Subcutaneous abdominal adipose tissue (tissue), 5 donors: Measurements from ENCODE around the gene ARHGEF25.

ENCODE experiments used
- H3K27ac ChIP-seq: one replicate; pipeline ENCODE4 v1.7.0; 2013; ENCODE audit warnings: low read depth, mild to moderate bottlenecking, inconsistent platforms, low read length, moderate library complexity
- H3K27me3 ChIP-seq, 5 donors: one replicate each; pipeline ENCODE4 v1.7.0; 2013; ENCODE audit warnings: low read length in 5 of 5, inconsistent platforms in 1 of 5; ENCODE audit not compliant: control insufficient read depth in 5 of 5, insufficient read depth in 4 of 5
- H3K36me3 ChIP-seq, 5 donors: one replicate each; pipeline ENCODE4 v1.7.0; 2013; ENCODE audit warnings: low read length in 5 of 5; ENCODE audit not compliant: control insufficient read depth in 5 of 5, insufficient read depth in 5 of 5
- H3K4me1 ChIP-seq, 5 donors: one replicate each; pipeline ENCODE4 v1.7.0; 2013; ENCODE audit warnings: low read length in 5 of 5, mild to moderate bottlenecking in 3 of 5, moderate library complexity in 1 of 5; ENCODE audit not compliant: control insufficient read depth in 5 of 5, insufficient read depth in 5 of 5
- H3K4me3 ChIP-seq, 5 donors: one replicate each; pipeline ENCODE4 v1.7.0; 2013; ENCODE audit warnings: low read length in 5 of 5, low read depth in 1 of 5
- H3K9ac ChIP-seq, 5 donors: one replicate each; pipeline ENCODE4 v1.7.0; 2013; ENCODE audit warnings: low read length in 5 of 5, mild to moderate bottlenecking in 4 of 5, moderate library complexity in 3 of 5
- H3K9me3 ChIP-seq, 5 donors: one replicate each; pipeline ENCODE4 v1.7.0; 2013; ENCODE audit warnings: low read length in 5 of 5; ENCODE audit not compliant: control insufficient read depth in 5 of 5
- donor health status: healthy.
- donor health status: healthy.
- donor health status: healthy.
- donor health status: healthy.
- donor health status: healthy.

Gene ARHGEF25

DNA sequence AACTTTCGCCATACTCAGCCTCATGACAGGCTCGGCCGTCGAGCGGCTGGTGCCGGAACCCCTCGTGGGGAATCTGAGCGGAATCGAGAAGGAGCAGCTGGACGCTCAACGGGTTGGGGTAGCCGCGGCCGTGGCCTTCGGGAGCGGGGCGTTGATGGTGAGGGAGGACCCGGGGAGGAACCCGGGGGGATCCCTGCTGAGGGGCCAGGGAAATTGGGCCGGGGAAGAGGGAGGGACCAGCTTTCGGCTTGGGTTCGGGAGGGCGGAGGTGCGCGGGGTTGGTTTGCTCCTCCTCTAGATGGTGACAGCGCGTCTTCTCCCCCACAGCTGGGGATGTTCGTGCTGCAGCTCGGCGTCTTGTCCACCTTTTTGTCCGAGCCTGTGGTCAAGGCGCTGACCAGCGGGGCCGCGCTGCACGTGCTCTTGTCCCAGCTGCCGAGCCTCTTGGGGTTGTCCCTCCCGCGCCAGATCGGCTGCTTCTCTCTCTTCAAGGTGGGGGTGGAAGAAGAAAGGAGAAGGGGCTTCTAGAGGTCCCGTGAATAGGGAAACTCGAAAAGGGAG is 9.8 kb downstream of the ARHGEF25 start:
- Histone ChIP-seq H3K9ac (peak overlapping the region in 2 of 5 donors; percentile 47 to 48), H3K36me3 (peaks cover 0 to 4% (median 1%) of the 10 kb centered on the region in 5 donors), H3K27me3 (peaks cover 63 to 78% (median 75%) of the 10 kb centered on the region in 5 donors), H3K4me3 (peak overlapping the region; percentile 47 to 68 (median 58)), H3K4me1 (peaks cover 2 to 24% (median 21%) of the 10 kb centered on the region in 5 donors), H3K27ac (no peak overlapping the region), H3K9me3 (no peaks in the 10 kb centered on the region)

DNA sequence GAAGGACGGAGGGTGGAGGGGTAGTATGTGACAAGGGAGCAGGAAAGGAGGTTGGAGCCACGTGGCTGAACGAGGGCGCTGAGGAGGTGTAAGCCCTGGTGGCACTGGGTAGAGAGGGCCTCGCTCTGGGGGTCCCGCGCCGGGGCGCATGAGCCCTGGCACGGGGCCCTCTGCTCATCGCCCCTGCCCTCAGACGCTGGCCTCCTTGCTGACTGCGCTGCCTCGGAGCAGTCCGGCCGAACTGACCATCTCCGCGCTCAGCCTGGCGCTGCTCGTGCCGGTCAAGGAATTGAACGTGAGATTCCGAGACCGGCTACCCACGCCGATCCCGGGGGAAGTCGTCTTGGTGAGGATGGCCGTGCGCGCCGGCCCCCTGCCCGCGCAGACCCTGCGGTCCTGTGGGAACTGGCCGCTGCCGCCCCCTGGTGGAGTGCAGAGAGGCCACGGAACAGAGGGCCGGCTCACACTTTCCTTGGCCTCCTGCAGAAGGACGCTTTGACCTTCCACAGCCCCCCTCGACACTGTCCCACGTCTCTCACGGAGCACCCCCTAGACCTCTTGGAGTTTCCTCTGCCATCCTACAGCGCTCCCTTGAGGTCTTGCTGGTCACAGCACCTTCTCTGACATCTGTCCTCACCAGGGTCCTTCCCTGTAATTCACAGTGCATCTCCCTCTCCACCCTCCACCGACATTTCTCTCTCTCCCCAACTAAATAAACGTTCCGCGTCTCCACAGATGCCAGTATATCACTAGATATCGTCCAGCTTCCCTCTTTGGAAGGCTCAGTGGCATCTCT is 10.5 kb downstream of the ARHGEF25 start:
- peak overlapping the region in 2 of 5 donors; percentile 47 to 48 for H3K9ac ChIP-seq
- peaks cover 2 to 24% (median 21%) of the 10 kb centered on the region in 5 donors for H3K4me1 ChIP-seq
- H3K27ac ChIP-seq: no peak overlapping the region
- peak overlapping the region; percentile 47 to 68 (median 58) for H3K4me3 ChIP-seq
- peaks cover 63 to 82% (median 77%) of the 10 kb centered on the region in 5 donors for H3K27me3 ChIP-seq
- H3K9me3 ChIP-seq: no peaks in the 10 kb centered on the region
- H3K36me3 ChIP-seq: no peaks in the 10 kb centered on the region

DNA sequence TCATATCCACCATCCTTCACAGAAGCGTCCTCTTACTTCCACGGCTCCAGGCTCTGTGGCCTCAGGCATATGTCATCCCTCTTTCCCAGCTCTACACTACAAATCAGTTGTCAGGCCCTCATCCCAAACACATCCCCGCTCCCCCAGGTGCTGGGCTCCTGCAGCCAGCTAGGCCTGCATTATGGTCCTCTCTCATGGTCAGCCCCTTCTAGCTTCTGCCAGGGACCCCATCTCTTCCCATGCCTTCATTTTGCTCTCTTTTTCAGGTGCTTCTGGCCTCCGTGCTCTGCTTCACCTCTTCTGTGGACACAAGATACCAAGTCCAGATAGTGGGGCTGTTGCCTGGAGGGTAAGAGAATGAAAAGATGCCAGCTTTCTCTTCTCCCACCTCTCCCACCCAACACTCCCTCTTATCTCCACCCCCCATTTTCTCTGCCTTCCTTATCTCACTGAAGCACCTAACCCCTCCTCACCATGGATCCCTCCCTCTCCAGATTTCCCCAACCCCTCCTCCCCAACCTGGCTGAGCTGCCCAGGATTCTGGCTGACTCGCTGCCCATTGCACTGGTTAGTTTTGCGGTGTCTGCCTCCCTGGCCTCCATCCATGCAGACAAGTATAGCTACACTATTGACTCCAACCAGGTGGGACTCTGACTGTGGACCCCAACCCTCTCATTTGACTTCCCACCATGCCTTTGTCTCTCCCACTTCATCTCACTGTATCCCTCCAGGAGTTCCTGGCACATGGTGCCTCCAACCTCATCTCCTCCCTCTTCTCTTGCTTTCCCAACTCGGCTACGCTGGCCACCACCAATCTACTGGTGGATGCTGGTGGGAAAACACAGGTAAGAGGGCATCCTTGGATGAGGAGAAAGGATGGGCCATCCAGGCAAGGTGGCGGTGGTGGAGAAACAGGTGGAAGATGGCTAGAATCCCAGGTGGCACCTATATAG is 11.3 kb downstream of the ARHGEF25 start:
- peaks cover 2 to 26% (median 24%) of the 10 kb centered on the region in 5 donors for H3K4me1 ChIP-seq
- no peak overlapping the region for H3K27ac ChIP-seq
- H3K9ac ChIP-seq: no peak overlapping the region
- H3K27me3 ChIP-seq: peaks cover 63 to 84% (median 79%) of the 10 kb centered on the region in 5 donors
- H3K36me3 ChIP-seq: no peaks in the 10 kb centered on the region
- no peak overlapping the region for H3K4me3 ChIP-seq
- no peaks in the 10 kb centered on the region for H3K9me3 ChIP-seq

DNA sequence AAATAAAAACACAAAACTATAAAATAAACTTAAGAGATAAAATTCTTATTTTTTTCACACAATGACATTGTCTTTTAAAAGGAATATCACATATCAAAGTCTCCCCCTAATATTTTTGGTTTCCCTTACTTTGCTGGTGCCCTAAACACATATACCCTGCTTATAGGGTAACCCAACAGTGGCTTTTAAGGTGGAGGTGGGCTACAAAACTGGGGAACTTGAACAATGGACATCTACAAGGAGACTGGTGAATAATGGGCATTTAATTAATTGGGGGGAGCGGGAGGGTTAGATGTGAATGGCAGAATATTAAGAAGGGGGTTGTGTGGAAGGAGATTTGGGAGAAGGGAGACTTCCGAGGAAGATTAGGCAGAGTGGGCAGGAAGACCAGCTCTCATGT is 12.2 kb downstream of the ARHGEF25 start:
- peaks cover 64 to 87% (median 85%) of the 10 kb centered on the region in 5 donors for H3K27me3 ChIP-seq
- H3K27ac ChIP-seq: no peak overlapping the region
- H3K36me3 ChIP-seq: no peaks in the 10 kb centered on the region
- no peak overlapping the region for H3K4me3 ChIP-seq
- H3K9ac ChIP-seq: no peak overlapping the region
- peaks cover 2 to 32% (median 24%) of the 10 kb centered on the region in 5 donors for H3K4me1 ChIP-seq
- H3K9me3 ChIP-seq: no peaks in the 10 kb centered on the region

DNA sequence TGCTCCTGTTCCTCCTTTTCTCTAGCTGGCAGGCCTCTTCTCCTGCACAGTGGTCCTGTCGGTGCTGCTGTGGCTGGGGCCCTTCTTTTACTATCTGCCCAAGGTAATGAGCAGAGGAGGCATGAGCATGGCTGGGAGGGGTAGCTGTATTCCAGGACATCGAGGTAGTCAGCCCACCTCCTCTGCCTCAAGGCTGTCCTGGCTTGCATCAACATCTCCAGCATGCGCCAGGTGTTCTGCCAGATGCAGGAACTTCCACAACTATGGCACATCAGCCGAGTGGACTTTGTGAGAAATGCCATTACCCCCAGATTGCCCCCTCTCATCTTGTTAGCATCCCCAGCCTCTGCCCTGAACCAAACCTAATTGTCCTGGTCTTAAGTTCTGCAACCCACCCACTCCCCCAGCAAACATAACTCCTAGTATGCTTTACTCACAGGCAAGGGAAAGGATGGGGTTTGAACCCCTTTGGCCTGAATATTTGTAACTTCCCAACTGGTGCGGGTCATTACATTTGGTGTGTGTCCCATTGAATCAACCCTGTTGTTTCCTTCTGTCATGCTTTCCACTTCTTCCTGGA is 12.7 kb downstream of the ARHGEF25 start:
- Histone ChIP-seq H3K36me3 (no peaks in the 10 kb centered on the region), H3K4me1 (peaks cover 2 to 32% (median 24%) of the 10 kb centered on the region in 5 donors), H3K27ac (no peak overlapping the region), H3K4me3 (no peak overlapping the region), H3K9ac (no peak overlapping the region), H3K27me3 (peaks cover 66 to 92% (median 90%) of the 10 kb centered on the region in 5 donors), H3K9me3 (no peaks in the 10 kb centered on the region)

DNA sequence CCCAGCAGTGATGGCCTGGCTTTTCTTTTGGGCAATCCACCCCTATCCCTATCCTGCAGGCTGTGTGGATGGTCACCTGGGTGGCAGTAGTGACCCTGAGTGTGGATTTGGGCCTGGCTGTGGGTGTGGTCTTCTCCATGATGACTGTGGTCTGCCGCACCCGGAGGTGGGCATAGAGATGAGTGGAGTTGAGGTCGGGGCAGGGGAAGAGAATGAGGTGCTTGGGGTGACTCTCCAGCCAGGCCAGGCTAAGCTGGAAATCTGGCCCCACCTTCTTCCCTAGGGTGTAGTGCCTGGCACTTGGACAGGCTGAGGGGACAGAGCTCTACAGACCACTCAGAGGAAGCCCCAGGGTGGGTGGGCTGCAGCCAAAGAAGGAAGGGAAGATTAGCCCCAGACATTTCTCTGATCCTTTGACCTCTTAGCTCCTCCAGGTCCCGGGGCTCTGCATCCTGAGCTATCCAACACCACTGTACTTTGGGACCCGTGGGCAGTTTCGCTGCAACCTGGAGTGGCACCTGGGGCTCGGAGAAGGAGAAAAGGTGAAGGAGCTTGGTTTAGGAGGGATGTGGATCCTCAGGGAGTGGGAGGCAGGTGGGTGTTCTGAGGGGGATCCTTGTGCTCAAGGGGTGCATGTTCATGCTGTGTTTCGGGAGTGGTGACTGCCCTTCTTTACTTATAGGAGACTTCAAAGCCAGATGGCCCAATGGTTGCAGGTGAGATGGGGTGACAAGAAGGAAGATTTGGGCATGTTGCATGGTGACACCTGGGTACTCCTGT is 13.4 kb downstream of the ARHGEF25 start:
- Histone ChIP-seq H3K9me3 (no peaks in the 10 kb centered on the region), H3K27me3 (peaks cover 61 to 87% (median 87%) of the 10 kb centered on the region in 5 donors), H3K4me3 (no peak overlapping the region), H3K9ac (no peak overlapping the region), H3K27ac (no peak overlapping the region), H3K4me1 (peaks cover 2 to 26% (median 17%) of the 10 kb centered on the region in 5 donors), H3K36me3 (no peaks in the 10 kb centered on the region)

DNA sequence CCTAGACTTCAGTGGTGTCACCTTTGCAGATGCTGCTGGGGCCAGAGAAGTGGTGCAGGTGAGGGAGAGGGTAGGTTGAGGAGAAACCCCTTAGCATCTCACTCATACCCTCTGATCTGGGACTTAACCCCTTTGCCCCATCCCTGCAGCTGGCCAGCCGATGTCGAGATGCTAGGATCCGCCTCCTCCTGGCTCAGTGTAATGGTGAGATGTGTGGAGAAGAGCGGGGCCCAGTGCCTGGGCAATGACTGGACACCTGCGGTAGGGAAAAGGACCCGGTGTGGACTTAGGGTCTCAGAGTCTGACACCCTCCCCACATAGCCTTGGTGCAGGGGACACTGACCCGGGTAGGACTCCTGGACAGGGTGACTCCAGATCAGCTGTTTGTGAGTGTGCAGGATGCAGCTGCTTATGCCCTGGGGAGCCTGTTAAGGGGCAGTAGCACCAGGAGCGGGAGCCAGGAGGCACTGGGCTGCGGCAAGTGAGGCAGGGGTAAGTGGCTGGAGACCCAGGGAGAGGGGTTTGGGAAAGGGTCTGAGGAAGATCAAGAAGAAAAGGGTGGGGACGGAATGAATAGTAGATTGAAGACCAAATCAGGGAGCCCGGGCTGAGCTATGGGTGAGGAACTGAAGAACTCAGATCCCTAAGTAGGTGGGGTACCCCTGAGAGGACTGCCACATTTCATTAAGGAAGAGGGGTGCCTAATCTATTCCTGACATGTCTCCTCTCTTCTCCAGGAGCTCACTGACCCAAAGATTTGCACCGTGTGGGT is 14.2 kb downstream of the ARHGEF25 start:
- peaks cover 2 to 24% (median 14%) of the 10 kb centered on the region in 5 donors for H3K4me1 ChIP-seq
- no peaks in the 10 kb centered on the region for H3K9me3 ChIP-seq
- no peak overlapping the region for H3K9ac ChIP-seq
- no peak overlapping the region for H3K4me3 ChIP-seq
- H3K27me3 ChIP-seq: peaks cover 53 to 84% (median 82%) of the 10 kb centered on the region in 5 donors
- H3K36me3 ChIP-seq: no peaks in the 10 kb centered on the region
- no peak overlapping the region for H3K27ac ChIP-seq

DNA sequence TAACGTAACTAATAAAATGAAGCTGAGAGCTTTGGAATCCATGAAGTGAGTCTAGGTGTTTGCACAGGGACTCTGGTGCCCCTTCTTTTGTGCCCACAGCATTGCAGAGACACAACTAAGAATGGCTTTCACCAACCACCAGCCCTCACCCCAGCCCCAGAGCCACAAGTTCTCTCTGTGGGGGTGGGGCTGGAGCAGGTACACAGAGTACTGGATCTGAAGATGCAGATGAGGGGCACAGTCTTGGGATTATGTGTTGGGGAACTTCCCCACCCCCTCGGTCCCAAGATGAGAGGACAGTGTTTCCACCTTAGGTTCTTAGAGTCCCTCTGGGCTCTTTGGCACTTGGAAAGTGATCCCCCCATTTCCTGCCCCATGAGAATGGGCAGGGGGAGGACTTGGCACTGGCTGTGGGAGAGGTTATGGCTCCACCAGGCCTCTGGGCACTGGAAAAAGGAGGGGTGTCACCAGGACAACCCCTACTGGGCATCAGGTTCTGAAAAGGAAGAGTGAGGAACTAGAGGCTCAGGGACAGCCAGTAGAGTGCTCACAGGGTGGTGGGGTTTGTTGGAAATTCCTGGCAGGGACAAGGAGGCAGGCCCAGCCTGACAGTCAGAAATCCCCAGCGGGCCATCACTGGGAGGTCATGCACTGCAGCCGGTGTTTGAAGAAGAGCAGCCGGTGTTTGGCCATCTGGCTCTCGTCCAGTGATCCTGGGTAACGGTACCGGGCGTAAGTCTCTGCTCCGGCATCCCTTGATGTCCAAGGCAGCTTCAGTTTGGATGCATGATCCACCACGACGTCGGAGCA is 15.1 kb downstream of the ARHGEF25 start:
- Histone ChIP-seq H3K27me3 (peaks cover 46 to 84% (median 82%) of the 10 kb centered on the region in 5 donors), H3K27ac (no peak overlapping the region), H3K4me3 (no peak overlapping the region), H3K36me3 (no peaks in the 10 kb centered on the region), H3K9me3 (no peaks in the 10 kb centered on the region), H3K9ac (no peak overlapping the region), H3K4me1 (peaks cover under 1 to 16% (median 7%) of the 10 kb centered on the region in 5 donors)
